Measurements from ENCODE around the gene C19orf67. TPM values are rescaled to one million over a fixed set of nuclear protein-coding genes. Genes with fewer than 3 reads are reported as not detected.

C19orf67 gene
- total and polyA plus RNA-seq, 2 of the 13 experiments (the other 11 are each of a cell fraction or from before 2014, with no cell fraction given), result 0.11 to 0.32 TPM

DNA sequence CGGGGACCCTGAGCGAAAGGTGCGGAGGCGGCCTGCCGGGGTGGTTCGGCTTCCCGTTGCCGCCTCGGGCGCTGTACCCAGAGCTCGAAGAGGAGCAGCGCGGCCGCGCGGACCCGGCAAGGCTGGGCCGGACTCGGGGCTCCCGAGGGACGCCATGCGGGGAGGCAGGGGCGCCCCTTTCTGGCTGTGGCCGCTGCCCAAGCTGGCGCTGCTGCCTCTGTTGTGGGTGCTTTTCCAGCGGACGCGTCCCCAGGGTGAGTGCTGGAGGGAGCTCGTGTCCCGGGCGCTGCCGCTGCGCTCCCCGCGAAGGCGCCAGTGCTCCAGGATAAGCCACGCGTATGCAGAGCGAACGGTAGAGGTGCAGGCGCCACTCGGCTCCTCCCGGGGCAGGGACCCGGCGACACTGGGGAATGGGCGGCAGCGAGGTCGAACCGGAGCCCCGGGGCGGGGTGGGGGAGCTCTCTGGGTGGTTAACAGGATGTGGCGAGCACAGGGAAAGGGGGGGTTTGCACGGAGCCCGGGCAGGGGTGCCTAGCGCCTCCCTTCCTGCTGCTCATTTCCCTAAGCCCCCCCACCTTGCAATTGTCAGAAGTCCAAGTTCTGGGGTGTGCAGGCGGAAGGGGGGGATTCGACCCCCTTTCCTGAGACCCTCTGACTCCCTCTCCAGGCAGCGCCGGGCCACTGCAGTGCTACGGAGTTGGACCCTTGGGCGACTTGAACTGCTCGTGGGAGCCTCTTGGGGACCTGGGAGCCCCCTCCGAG is 53.7 kb downstream of the C19orf67 start, which contains the start of gene IL27RA (continued):
- TF ChIP-seq THYN1 (CRISPR knock-in tag; IDR thresholded peaks at IDR 0.05; ENCODE audit: borderline replicate concordance, low read depth), result no peak
- no peak for TF ChIP-seq ADNP (CRISPR knock-in tag; IDR thresholded peaks at IDR 0.05)
- 0 out of 2 replicates have a peak, but pooled peaks have one; percentile 27 for TF ChIP-seq FOXJ3 (CRISPR knock-in tag; IDR thresholded peaks at IDR 0.05; ENCODE audit: borderline replicate concordance)
- TF ChIP-seq ZNF124 (CRISPR knock-in tag; IDR thresholded peaks at IDR 0.05), result no peak
- TF ChIP-seq DMAP1 (CRISPR knock-in tag; IDR thresholded peaks at IDR 0.05), result peak; percentile 51; the same call in 1 of the 2 replicates
- no peak for TF ChIP-seq KMT2B (CRISPR knock-in tag; IDR thresholded peaks at IDR 0.05)
- TF ChIP-seq ZNF546 (CRISPR knock-in tag; conservative IDR thresholded peaks at IDR 0.05), result no peak
- no peak for TF ChIP-seq HNF1A (IDR thresholded peaks at IDR 0.05; ENCODE audit: low read depth)
- TF ChIP-seq HNF1A (CRISPR knock-in tag; IDR thresholded peaks at IDR 0.05; ENCODE audit: borderline replicate concordance), result no peak
- TF ChIP-seq POLR2AphosphoS2 (IDR thresholded peaks at IDR 0.05; ENCODE audit: low read depth, low read length), result no peak
- TF ChIP-seq, protein P1, sequence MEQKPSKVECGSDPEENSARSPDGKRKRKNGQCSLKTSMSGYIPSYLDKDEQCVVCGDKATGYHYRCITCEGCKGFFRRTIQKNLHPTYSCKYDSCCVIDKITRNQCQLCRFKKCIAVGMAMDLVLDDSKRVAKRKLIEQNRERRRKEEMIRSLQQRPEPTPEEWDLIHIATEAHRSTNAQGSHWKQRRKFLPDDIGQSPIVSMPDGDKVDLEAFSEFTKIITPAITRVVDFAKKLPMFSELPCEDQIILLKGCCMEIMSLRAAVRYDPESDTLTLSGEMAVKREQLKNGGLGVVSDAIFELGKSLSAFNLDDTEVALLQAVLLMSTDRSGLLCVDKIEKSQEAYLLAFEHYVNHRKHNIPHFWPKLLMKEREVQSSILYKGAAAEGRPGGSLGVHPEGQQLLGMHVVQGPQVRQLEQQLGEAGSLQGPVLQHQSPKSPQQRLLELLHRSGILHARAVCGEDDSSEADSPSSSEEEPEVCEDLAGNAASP (CRISPR knock-in tag; IDR thresholded peaks at IDR 0.05; ENCODE audit: borderline replicate concordance), result peak; percentile 38; the same call in 1 of the 2 replicates
- TF ChIP-seq ZNF446 (CRISPR knock-in tag; IDR thresholded peaks at IDR 0.05), result no peak
- TF ChIP-seq GMEB1 (CRISPR knock-in tag; IDR thresholded peaks at IDR 0.05; ENCODE audit: borderline replicate concordance), result peak; percentile 36; the same call in 1 of the 2 replicates
- TF ChIP-seq, protein P2, sequence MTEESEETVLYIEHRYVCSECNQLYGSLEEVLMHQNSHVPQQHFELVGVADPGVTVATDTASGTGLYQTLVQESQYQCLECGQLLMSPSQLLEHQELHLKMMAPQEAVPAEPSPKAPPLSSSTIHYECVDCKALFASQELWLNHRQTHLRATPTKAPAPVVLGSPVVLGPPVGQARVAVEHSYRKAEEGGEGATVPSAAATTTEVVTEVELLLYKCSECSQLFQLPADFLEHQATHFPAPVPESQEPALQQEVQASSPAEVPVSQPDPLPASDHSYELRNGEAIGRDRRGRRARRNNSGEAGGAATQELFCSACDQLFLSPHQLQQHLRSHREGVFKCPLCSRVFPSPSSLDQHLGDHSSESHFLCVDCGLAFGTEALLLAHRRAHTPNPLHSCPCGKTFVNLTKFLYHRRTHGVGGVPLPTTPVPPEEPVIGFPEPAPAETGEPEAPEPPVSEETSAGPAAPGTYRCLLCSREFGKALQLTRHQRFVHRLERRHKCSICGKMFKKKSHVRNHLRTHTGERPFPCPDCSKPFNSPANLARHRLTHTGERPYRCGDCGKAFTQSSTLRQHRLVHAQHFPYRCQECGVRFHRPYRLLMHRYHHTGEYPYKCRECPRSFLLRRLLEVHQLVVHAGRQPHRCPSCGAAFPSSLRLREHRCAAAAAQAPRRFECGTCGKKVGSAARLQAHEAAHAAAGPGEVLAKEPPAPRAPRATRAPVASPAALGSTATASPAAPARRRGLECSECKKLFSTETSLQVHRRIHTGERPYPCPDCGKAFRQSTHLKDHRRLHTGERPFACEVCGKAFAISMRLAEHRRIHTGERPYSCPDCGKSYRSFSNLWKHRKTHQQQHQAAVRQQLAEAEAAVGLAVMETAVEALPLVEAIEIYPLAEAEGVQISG (CRISPR knock-in tag; IDR thresholded peaks at IDR 0.05), result peak; percentile 50
- TF ChIP-seq E2F5 (CRISPR knock-in tag; conservative IDR thresholded peaks at IDR 0.05), result no peak
- TF ChIP-seq ZNF441 (CRISPR knock-in tag; IDR thresholded peaks at IDR 0.05; ENCODE audit: borderline replicate concordance), result no peak
